GM23248 (cell line): ENCODE measurements around the gene C22orf15. TPM values are rescaled to one million over a fixed set of nuclear protein-coding genes. Genes with fewer than 3 reads are reported as not detected.
A peak's percentile ranks its signal among the peaks of the same experiment; 100 is the strongest.

Experiments
- DNase-seq: peaks from one replicate; pipeline ENCODE4 v3.0.0-alpha.2; 2015
- H2AFZ ChIP-seq: fragments of 200-600 bp; sonication (generic); 2 replicates; pipeline ENCODE4 v1.6.1; 2016; ENCODE audit warnings: antibody characterized with exemption
- H3F3A ChIP-seq: fragments of 200-600 bp; sonication (generic); 2 replicates; pipeline ENCODE4 v1.6.1; 2016; ENCODE audit warnings: mild to moderate bottlenecking, antibody characterized with exemption, mixed run types; ENCODE audit not compliant: insufficient read depth
- H3K27ac ChIP-seq: fragments of 200-600 bp; sonication (generic); 2 replicates; pipeline ENCODE4 v1.5.1; 2016; ENCODE audit warnings: mild to moderate bottlenecking
- H3K27me3 ChIP-seq: fragments of 200-600 bp; sonication (generic); replicated peaks from 2 replicates; pipeline ENCODE4 v1.6.1; 2016; ENCODE audit warnings: mild to moderate bottlenecking; ENCODE audit not compliant: insufficient read depth
- H3K36me3 ChIP-seq: fragments of 200-600 bp; sonication (generic); 2 replicates; pipeline ENCODE4 v1.6.1; 2016; ENCODE audit warnings: low read depth, mild to moderate bottlenecking
- H3K4me1 ChIP-seq: fragments of 200-600 bp; sonication (generic); 2 replicates; pipeline ENCODE4 v1.6.1; 2016; ENCODE audit warnings: mild to moderate bottlenecking; ENCODE audit not compliant: insufficient read depth
- H3K4me2 ChIP-seq: fragments of 200-600 bp; sonication (generic); one replicate; pipeline ENCODE4 v1.6.1; 2016; ENCODE audit warnings: mild to moderate bottlenecking; ENCODE audit not compliant: unreplicated experiment
- H3K4me3 ChIP-seq: fragments of 200-600 bp; sonication (generic); 2 replicates; pipeline ENCODE4 v1.5.1; 2016; ENCODE audit warnings: mild to moderate bottlenecking
- H3K79me2 ChIP-seq: fragments of 200-600 bp; sonication (generic); 2 replicates; pipeline ENCODE4 v1.6.1; 2016; ENCODE audit warnings: mild to moderate bottlenecking; ENCODE audit not compliant: insufficient read depth
- H3K9ac ChIP-seq: fragments of 200-600 bp; sonication (generic); 2 replicates; pipeline ENCODE4 v1.6.1; 2016; ENCODE audit warnings: mild to moderate bottlenecking
- H3K9me2 ChIP-seq: fragments of 200-600 bp; sonication (generic); 2 replicates; pipeline ENCODE4 v1.6.1; 2016; ENCODE audit warnings: mixed run types, mild to moderate bottlenecking, moderate library complexity; ENCODE audit not compliant: insufficient read depth
- H3K9me3 ChIP-seq: fragments of 200-600 bp; sonication (generic); one replicate; pipeline ENCODE4 v1.6.1; 2017; ENCODE audit warnings: low read depth
- H4K20me1 ChIP-seq: fragments of 200-600 bp; sonication (generic); 2 replicates; pipeline ENCODE4 v1.6.0; 2016; ENCODE audit not compliant: insufficient read depth
- EZH2 ChIP-seq: fragments of 200-600 bp; sonication (generic); IDR thresholded peaks from 2 replicates; pipeline ENCODE4 v1.6.1; 2018; ENCODE audit warnings: antibody characterized with exemption, mild to moderate bottlenecking; ENCODE audit not compliant: insufficient read depth, poor library complexity, severe bottlenecking
- EZH2phosphoT487 ChIP-seq: fragments of 200-600 bp; sonication (generic); IDR thresholded peaks from 2 replicates; pipeline ENCODE4 v1.6.1; 2018; ENCODE audit warnings: antibody characterized with exemption, moderate library complexity, mild to moderate bottlenecking, low read depth; ENCODE audit not compliant: insufficient read depth
- WGBS, 2 experiments: methylation state at CpG; one replicate each; pipeline ENCODE4 v1.1.6; 2015 to 2017; ENCODE audit warnings: low lambda C conversion rate in 2 of 2, low coverage in 1 of 2; ENCODE audit errors: missing lambda C conversion rate in 2 of 2; 5-methylcytosine and 5-hydroxymethylcytosine counted together
- in situ Hi-C: fragments of 300-500 bp; cut with MboI; formaldehyde crosslinking; loops from 2 replicates; pipeline ENCODE4 v1.15.0; 2020
- polyA plus RNA-seq: library from polyadenylated mRNA; unstranded; fragments of >200 nt; fragmentation: Nextera tagmentation; extraction: Ambion mirVana; gene quantifications from 2 replicates; pipeline ENCODE4 v1.2.1, GENCODE V29; 2016
- total RNA-seq: library from RNA; depleted of rRNA; stranded (reverse); fragments of >200 nt; shearing (Covaris generic); gene quantifications from 2 replicates; pipeline ENCODE4 v1.2.3, GENCODE V29; 2014

The C22orf15 gene
- total and polyA plus RNA-seq, 2 experiments from 2014 or later = 0.41 TPM; not detected in 1

DNA sequence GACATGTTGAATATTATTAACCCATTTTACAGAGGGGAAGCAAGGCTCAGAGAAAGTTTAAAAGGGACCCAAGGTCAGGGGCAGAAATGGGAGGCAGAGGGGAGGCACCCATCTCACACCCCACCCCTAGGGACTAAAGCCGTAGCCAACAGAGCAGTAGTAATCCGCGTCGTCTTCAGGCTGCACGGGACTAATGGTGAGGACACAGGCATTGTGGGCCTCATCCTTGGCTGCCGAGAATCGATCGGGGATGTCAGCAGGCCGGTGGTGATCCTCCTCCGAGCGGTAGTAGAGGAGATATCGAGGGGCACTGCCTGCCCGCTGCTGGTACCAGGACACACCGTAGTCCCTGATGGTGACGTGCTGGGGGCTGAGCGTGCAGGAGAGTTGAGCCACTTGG is 10.0 kb upstream of the C22orf15 start:
- no peak overlapping the region for H3K4me3 ChIP-seq
- 0 out of 2 replicates have a peak, but pooled peaks cover 7% of the 10 kb centered on the region for H3K4me1 ChIP-seq
- DNase-seq = no peak
- TF ChIP-seq EZH2phosphoT487 (no peak), EZH2 (no peak)
- no peak overlapping the region for H3K9ac ChIP-seq
- in situ Hi-C loops = no loop called here
- no peaks in the 10 kb centered on the region for H3K9me3 ChIP-seq
- H4K20me1 ChIP-seq = no peaks in the 10 kb centered on the region
- no peak overlapping the region for H3K4me2 ChIP-seq
- 0 out of 2 replicates have a peak, but pooled peaks cover 6% of the 10 kb centered on the region for H3F3A ChIP-seq
- H3K36me3 ChIP-seq = no peaks in the 10 kb centered on the region
- no peak overlapping the region for H3K27ac ChIP-seq
- no peaks in the 10 kb centered on the region for H3K9me2 ChIP-seq
- no peaks in the 10 kb centered on the region for H3K27me3 ChIP-seq
- WGBS, 2 experiments = 86 to 92% methylated on average over 16 of the region's 16 CpGs
- peaks cover 19% of the 10 kb centered on the region for H3K79me2 ChIP-seq
- no peak overlapping the region for H2AFZ ChIP-seq

DNA sequence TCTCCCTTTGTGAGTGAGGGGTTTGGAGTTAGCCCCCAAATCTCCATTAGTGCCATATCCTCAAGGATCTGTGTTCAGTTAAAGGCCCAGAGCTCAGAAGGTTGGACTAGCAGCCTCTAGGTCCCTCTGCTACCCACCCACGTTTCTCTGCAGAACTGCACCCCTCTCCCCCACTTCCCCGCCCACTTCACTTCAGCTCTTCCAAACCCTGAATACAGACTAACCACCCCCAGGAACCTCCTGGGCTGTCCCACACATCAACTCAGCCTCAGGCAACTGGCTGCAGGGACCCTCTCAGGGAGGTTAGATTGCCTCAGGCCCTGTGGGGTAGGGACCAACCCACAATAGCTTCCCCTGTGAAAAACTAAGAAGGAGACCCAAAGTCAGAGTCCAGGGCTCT is 9.4 kb upstream of the C22orf15 start:
- Histone ChIP-seq H4K20me1 (no peaks in the 10 kb centered on the region), H3K9me2 (no peaks in the 10 kb centered on the region), H3K27ac (no peak overlapping the region), H3K79me2 (peaks cover 17% of the 10 kb centered on the region), H3K4me1 (0 out of 2 replicates have a peak, but pooled peaks cover 7% of the 10 kb centered on the region), H3K9ac (no peak overlapping the region), H3K4me2 (no peak overlapping the region), H3K9me3 (no peaks in the 10 kb centered on the region), H3F3A (0 out of 2 replicates have a peak, but pooled peaks cover 6% of the 10 kb centered on the region), H3K36me3 (no peaks in the 10 kb centered on the region), H3K27me3 (no peaks in the 10 kb centered on the region), H2AFZ (no peak overlapping the region), H3K4me3 (no peak overlapping the region)
- no peak for TF ChIP-seq EZH2phosphoT487
- TF ChIP-seq EZH2 = no peak
- DNase-seq = no peak
- 64 to 80% methylated on average over 2 of the region's 2 CpGs for WGBS, 2 experiments
- in situ Hi-C loops = no loop called here

DNA sequence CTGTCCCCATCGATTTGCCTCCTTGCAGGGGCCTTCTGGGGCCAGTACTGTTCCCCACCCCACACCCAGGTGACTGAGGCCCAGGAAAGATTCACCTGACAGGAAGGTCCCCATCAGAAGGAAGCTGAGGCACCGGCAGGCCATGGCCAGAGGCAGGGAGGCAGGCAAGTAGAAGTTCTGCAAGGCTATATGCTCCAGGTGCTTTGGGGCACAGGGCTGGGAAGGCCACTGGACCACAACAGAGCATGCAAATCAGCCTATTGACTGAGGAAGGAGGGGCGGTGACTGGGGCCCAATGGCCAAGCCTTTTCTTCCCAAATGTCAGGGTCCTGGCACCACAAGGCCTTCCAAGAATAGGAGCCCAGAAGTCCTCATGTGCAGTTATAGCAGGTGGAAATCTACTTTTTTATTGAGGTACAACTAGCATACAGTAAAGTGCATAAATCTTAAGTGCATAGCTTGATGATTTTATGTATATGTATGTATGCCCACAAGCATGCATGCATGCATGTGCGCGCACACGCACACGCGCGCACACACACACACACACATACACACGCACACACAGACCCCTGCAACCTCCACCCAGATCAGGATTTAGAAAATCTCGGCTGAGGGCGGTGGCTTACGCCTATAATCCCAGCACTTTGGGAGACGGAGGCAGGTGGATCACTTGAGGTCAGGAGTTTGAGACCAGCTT is 8.4 kb upstream of the C22orf15 start, which contains the start of gene VPREB3:
VPREB3 (minus strand) TSS at position 206 of the 700 bp plus-strand sequence; CDS start at position 144, 62 bp downstream.
- no peak within 1 kb of the TSS for H3K27ac ChIP-seq
- no peak within 1 kb of the TSS for H3K4me2 ChIP-seq
- peaks cover 12% of the 10 kb centered on the region; the same call in 1 of the 2 replicates for H3K79me2 ChIP-seq
- TF ChIP-seq EZH2phosphoT487 (no peak), EZH2 (no peak)
- H3F3A ChIP-seq = 0 out of 2 replicates have a peak, but pooled peaks cover 6% of the 10 kb centered on the region
- H3K9me3 ChIP-seq = no peaks in the 10 kb centered on the region
- WGBS, 2 experiments = 91 to 95% methylated on average over 14 of the region's 14 CpGs
- no peak within 1 kb of the TSS for H3K4me3 ChIP-seq
- H4K20me1 ChIP-seq = no peaks in the 10 kb centered on the region
- in situ Hi-C loops = no loop called here
- no peaks in the 10 kb centered on the region for H3K36me3 ChIP-seq
- no peak for DNase-seq
- H3K4me1 ChIP-seq = 0 out of 2 replicates have a peak, but pooled peaks cover 7% of the 10 kb centered on the region
- no peak within 1 kb of the TSS for H3K9ac ChIP-seq
- H3K9me2 ChIP-seq = no peaks in the 10 kb centered on the region
- H2AFZ ChIP-seq = no peak within 1 kb of the TSS
- H3K27me3 ChIP-seq = no peaks in the 10 kb centered on the region

DNA sequence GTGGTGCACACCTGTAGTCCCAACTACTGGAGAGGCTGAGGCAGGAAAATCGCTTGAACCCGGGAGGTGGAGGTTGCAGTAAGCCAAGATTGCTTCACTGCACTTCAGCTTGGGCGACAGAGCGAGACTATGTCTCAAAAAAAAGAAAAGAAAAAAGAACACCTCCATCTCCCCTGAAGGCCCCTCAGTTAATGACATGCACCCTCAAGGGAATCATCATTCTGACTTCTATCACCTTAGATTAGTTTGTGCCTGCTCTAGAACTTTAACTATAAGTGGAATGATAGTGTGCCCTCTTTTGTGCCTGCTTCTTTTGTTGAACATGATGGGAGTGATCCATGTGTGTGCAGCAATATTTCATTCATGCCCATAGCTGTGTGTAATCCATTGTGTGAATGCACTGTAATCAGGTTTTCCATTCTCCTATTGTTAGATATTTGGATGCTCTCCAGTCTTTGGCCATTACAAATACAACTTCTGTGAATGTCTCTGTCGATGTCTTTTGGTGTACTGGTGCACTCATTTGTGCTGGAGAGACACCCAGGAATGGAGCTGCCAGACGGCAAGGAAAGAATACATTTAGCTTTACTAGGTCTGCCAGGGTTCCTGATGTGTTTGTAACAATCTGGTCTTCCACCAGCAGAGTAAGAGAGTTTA is 7.7 kb upstream of the C22orf15 start:
- Histone ChIP-seq H3K79me2 (peaks cover 4% of the 10 kb centered on the region; the same call in 1 of the 2 replicates), H4K20me1 (no peaks in the 10 kb centered on the region), H3K4me2 (no peak overlapping the region), H2AFZ (no peak overlapping the region), H3K9me2 (no peaks in the 10 kb centered on the region), H3K4me1 (0 out of 2 replicates have a peak, but pooled peaks cover 3% of the 10 kb centered on the region), H3K9me3 (no peaks in the 10 kb centered on the region), H3K9ac (no peak overlapping the region), H3K27ac (no peak overlapping the region), H3K36me3 (no peaks in the 10 kb centered on the region), H3K27me3 (no peaks in the 10 kb centered on the region), H3F3A (0 out of 2 replicates have a peak, but pooled peaks cover 6% of the 10 kb centered on the region), H3K4me3 (no peak overlapping the region)
- DNase-seq = peak; percentile 38
- no peak for TF ChIP-seq EZH2phosphoT487
- WGBS, 2 experiments = 62 to 64% methylated on average over 6 of the region's 6 CpGs
- in situ Hi-C loops = no loop called here
